ENCODE measurements around the gene FLNB. TPM values are rescaled to one million over a fixed set of nuclear protein-coding genes. Genes with fewer than 3 reads are reported as not detected.

The FLNB gene
- total RNA-seq, 4 donors from 2014 or later: 282 to 707 (median 563) TPM

GRCh38 chr3:57999417-58000115, 8.7 kb upstream of the FLNB start:
- intact Hi-C loops (cut with DNase I; ENCODE audit: low total_unique reads): no loop called here

GRCh38 chr3:58000306-58001085, 7.7 kb upstream of the FLNB start:
- in situ Hi-C loops (cut with MboI; ENCODE audit: low pct_ligation_motif_present in 1 of 4, low pct_unique_long_range_greater_than_20kb in 1 of 4, low sequenced_read_pairs in 3 of 4) (no loop called here), intact Hi-C loops (cut with DNase I; ENCODE audit: low total_unique reads) (no loop called here)
- peak overlapping the region; percentile 51 to 86 (median 78) for H3K27ac ChIP-seq
- DNase-seq: peak; percentile 66
- no peaks in the 10 kb centered on the region for H3K36me3 ChIP-seq
- no peaks in the 10 kb centered on the region for H3K9me3 ChIP-seq
- TF ChIP-seq POLR2AphosphoS5 (IDR thresholded peaks at IDR 0.05) (peak in 1 of 3 donors; percentile 31), CTCF (IDR thresholded peaks at IDR 0.05) (no peak), EP300 (IDR thresholded peaks at IDR 0.05; ENCODE audit: low read depth) (no peak), POLR2A (IDR thresholded peaks at IDR 0.05) (peak; percentile 21)
- no peaks in the 10 kb centered on the region for H3K27me3 ChIP-seq
- peaks cover 11 to 45% (median 20%) of the 10 kb centered on the region in 4 donors for H3K4me1 ChIP-seq
- WGBS, 2 donors (ENCODE audit: low coverage in 1 of 2): 86 to 97% methylated on average over 5 to 7 of the region's 7 CpGs
- H3K4me3 ChIP-seq: no peak overlapping the region

More at GRCh38 chr3:57999417-58000115, 8.7 kb upstream of the FLNB start:
- H3K4me1 ChIP-seq: peaks cover 11 to 46% (median 20%) of the 10 kb centered on the region in 4 donors
- H3K36me3 ChIP-seq: no peaks in the 10 kb centered on the region
- no peaks in the 10 kb centered on the region for H3K27me3 ChIP-seq
- TF ChIP-seq EP300 (IDR thresholded peaks at IDR 0.05; ENCODE audit: low read depth): no peak
- no peak for TF ChIP-seq CTCF (IDR thresholded peaks at IDR 0.05)
- TF ChIP-seq POLR2AphosphoS5 (IDR thresholded peaks at IDR 0.05): no peak
- no peak for TF ChIP-seq POLR2A (IDR thresholded peaks at IDR 0.05)
- H3K9me3 ChIP-seq: no peaks in the 10 kb centered on the region
- in situ Hi-C loops (cut with MboI; ENCODE audit: low pct_ligation_motif_present in 1 of 4, low pct_unique_long_range_greater_than_20kb in 1 of 4, low sequenced_read_pairs in 3 of 4): no loop called here
- no peak overlapping the region for H3K4me3 ChIP-seq
- 68 to 80% methylated on average over 4 to 11 of the region's 11 CpGs for WGBS, 2 donors (ENCODE audit: low coverage in 1 of 2)
- DNase-seq: no peak
- H3K27ac ChIP-seq: peak overlapping the region; percentile 77 to 86 (median 83)

GRCh38 chr3:58001086-58001467, 7.1 kb upstream of the FLNB start:
- DNase-seq: no peak
- Histone ChIP-seq H3K4me3 (no peak overlapping the region), H3K4me1 (peaks cover 11 to 42% (median 20%) of the 10 kb centered on the region in 4 donors), H3K9me3 (no peaks in the 10 kb centered on the region), H3K36me3 (no peaks in the 10 kb centered on the region), H3K27me3 (no peaks in the 10 kb centered on the region), H3K27ac (peak overlapping the region in 3 of 4 donors; percentile 51 to 86 (median 77))
- in situ Hi-C loops (cut with MboI; ENCODE audit: low pct_ligation_motif_present in 1 of 4, low pct_unique_long_range_greater_than_20kb in 1 of 4, low sequenced_read_pairs in 3 of 4): no loop called here
- 67 to 100% methylated on average over 3 of the region's 3 CpGs for WGBS, 2 donors (ENCODE audit: low coverage in 1 of 2)
- intact Hi-C loops (cut with DNase I; ENCODE audit: low total_unique reads): no loop called here
- no peak for TF ChIP-seq POLR2A (IDR thresholded peaks at IDR 0.05)
- no peak for TF ChIP-seq CTCF (IDR thresholded peaks at IDR 0.05)
- no peak for TF ChIP-seq EP300 (IDR thresholded peaks at IDR 0.05; ENCODE audit: low read depth)
- TF ChIP-seq POLR2AphosphoS5 (IDR thresholded peaks at IDR 0.05): no peak

- Histone ChIP-seq H3K36me3 (no peaks in the 10 kb centered on the region), H3K27ac (no peak overlapping the region), H3K9me3 (no peaks in the 10 kb centered on the region), H3K4me1 (peaks cover 11 to 41% (median 20%) of the 10 kb centered on the region in 4 donors), H3K4me3 (no peak overlapping the region), H3K27me3 (no peaks in the 10 kb centered on the region)
- TF ChIP-seq POLR2AphosphoS5 (IDR thresholded peaks at IDR 0.05) (no peak), CTCF (IDR thresholded peaks at IDR 0.05) (no peak), EP300 (IDR thresholded peaks at IDR 0.05; ENCODE audit: low read depth) (no peak), POLR2A (IDR thresholded peaks at IDR 0.05) (no peak)
- DNase-seq: no peak
- in situ Hi-C loops (cut with MboI; ENCODE audit: low pct_ligation_motif_present in 1 of 4, low pct_unique_long_range_greater_than_20kb in 1 of 4, low sequenced_read_pairs in 3 of 4): no loop called here
- intact Hi-C loops (cut with DNase I; ENCODE audit: low total_unique reads): no loop called here
- WGBS, 2 donors (ENCODE audit: low coverage in 1 of 2): 97 to 100% methylated on average over 5 to 7 of the region's 7 CpGs
These were observed 6.2 kb upstream of the FLNB start for GRCh38 chr3:58001979-58002378.
